ENCODE measurements around the gene DKK2. TPM values are rescaled to one million over a fixed set of nuclear protein-coding genes. Genes with fewer than 3 reads are reported as not detected.

Gene DKK2
- total RNA-seq, 1 experiment from 2014 or later, result not detected

DNA sequence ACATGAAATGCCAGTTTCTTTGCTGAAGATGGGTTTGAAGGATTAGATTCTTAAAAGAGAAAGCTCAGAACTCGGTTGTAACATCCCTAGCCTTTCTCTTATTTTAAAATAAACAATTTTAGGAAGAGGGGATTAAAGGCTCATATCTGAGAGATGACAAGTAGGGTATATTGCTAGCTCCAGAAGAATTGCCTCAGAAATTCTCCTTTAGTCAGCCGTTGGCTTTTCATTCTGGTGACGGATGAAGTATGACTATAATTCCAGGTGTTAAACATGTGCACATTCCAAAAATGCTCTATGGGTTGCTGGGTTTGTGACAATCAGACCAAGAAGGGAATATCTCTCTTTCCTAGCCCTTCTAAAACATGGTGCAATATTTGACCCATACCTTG is 17.8 kb downstream of the DKK2 start (continued):
- no peak for TF ChIP-seq USF2 (CRISPR knock-in tag; IDR thresholded peaks at IDR 0.05)

DNA sequence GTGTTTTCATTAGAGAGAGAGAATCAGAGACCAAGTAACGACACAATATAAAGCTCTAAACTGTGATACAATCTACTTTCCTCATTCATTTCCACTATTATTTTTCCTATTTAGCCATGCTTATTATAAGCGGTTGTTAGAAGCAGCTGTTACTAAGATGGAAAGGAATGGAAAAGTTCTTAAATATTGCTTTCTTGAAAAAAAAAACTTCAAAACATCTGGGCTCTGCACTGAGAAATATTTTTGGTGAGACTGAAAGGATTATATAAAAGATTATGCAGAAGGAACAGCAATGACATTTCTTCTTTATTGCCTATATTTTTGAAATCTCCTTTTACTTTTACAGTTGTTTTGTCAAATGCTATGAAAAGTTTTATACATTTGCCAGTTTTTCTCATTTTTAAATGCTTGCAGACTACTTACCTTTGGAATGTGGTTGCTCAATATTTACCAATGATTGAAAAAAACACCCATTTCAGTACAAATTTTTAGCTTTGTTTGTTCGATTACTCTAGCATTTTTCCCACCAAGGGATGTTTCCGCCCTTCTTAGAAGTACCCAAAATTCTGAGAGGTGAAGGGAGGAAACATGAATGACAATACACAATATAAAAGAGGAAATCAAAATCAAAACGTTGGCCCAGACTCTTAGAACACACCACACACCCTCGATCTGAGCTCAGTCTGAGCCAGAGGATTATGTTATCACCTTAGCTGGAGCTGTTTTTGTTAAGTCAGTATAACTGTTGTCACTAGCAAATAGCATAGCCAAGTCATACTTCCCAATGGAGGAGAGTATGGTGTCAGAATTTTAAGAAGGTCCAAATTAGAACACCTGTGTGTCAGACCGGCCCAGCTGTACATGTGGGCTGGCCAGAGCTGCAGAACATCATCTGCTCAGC is 18.4 kb downstream of the DKK2 start:
- no peak for DNase-seq (ENCODE audit: low spot score)
- CTCF ChIA-PET, result interaction anchor here (1.4 kb wide), 1 partner anchor 17 kb away, joined by 7 read pairs; no protein-coding TSS in a partner anchor
- no peak for ATAC-seq
- no peak overlapping the region for H3K27ac Mint-ChIP-seq
- H3K27me3 Mint-ChIP-seq (ENCODE audit: low read depth), result no peaks in the 10 kb centered on the region
- no peaks in the 10 kb centered on the region for H3K36me3 Mint-ChIP-seq
- H3K4me1 Mint-ChIP-seq, result peaks cover 8% of the 10 kb centered on the region
- POLR2A ChIA-PET, result no interaction called here
- no peak overlapping the region for H3K4me3 Mint-ChIP-seq
- no peaks in the 10 kb centered on the region for H3K9me3 Mint-ChIP-seq
- TF ChIP-seq STAT6 (CRISPR knock-in tag; conservative IDR thresholded peaks at IDR 0.05; ENCODE audit: low read depth) (no peak), SP1 (CRISPR knock-in tag; conservative IDR thresholded peaks at IDR 0.05) (no peak), TEAD4 (CRISPR knock-in tag; IDR thresholded peaks at IDR 0.05) (no peak), ZNF532 (CRISPR knock-in tag; IDR thresholded peaks at IDR 0.05; ENCODE audit: borderline replicate concordance) (no peak), GRHL2 (CRISPR knock-in tag; IDR thresholded peaks at IDR 0.05; ENCODE audit: insufficient replicate concordance, severe bottlenecking) (no peak), CREB1 (CRISPR knock-in tag; IDR thresholded peaks at IDR 0.05) (no peak), USF2 (CRISPR knock-in tag; IDR thresholded peaks at IDR 0.05) (no peak), ZBTB43 (CRISPR knock-in tag; IDR thresholded peaks at IDR 0.05) (no peak), SOX15 (CRISPR knock-in tag; IDR thresholded peaks at IDR 0.05) (no peak), ZNF263 (CRISPR knock-in tag; IDR thresholded peaks at IDR 0.05; ENCODE audit: low read depth) (no peak), ETV6 (CRISPR knock-in tag; IDR thresholded peaks at IDR 0.05) (no peak), ATF6 (CRISPR knock-in tag; IDR thresholded peaks at IDR 0.05) (no peak), ZNF671 (CRISPR knock-in tag; IDR thresholded peaks at IDR 0.05) (no peak), PRRX2 (CRISPR knock-in tag; IDR thresholded peaks at IDR 0.05) (no peak)
- TF ChIP-seq, protein P1, sequence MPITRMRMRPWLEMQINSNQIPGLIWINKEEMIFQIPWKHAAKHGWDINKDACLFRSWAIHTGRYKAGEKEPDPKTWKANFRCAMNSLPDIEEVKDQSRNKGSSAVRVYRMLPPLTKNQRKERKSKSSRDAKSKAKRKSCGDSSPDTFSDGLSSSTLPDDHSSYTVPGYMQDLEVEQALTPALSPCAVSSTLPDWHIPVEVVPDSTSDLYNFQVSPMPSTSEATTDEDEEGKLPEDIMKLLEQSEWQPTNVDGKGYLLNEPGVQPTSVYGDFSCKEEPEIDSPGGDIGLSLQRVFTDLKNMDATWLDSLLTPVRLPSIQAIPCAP (CRISPR knock-in tag; IDR thresholded peaks at IDR 0.05), result no peak
- TF ChIP-seq, protein P2, sequence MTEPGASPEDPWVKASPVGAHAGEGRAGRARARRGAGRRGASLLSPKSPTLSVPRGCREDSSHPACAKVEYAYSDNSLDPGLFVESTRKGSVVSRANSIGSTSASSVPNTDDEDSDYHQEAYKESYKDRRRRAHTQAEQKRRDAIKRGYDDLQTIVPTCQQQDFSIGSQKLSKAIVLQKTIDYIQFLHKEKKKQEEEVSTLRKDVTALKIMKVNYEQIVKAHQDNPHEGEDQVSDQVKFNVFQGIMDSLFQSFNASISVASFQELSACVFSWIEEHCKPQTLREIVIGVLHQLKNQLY (CRISPR knock-in tag; IDR thresholded peaks at IDR 0.05), result no peak
- TF ChIP-seq, protein P3, sequence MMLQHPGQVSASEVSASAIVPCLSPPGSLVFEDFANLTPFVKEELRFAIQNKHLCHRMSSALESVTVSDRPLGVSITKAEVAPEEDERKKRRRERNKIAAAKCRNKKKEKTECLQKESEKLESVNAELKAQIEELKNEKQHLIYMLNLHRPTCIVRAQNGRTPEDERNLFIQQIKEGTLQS (CRISPR knock-in tag; conservative IDR thresholded peaks at IDR 0.05), result no peak
- TF ChIP-seq, protein P4, sequence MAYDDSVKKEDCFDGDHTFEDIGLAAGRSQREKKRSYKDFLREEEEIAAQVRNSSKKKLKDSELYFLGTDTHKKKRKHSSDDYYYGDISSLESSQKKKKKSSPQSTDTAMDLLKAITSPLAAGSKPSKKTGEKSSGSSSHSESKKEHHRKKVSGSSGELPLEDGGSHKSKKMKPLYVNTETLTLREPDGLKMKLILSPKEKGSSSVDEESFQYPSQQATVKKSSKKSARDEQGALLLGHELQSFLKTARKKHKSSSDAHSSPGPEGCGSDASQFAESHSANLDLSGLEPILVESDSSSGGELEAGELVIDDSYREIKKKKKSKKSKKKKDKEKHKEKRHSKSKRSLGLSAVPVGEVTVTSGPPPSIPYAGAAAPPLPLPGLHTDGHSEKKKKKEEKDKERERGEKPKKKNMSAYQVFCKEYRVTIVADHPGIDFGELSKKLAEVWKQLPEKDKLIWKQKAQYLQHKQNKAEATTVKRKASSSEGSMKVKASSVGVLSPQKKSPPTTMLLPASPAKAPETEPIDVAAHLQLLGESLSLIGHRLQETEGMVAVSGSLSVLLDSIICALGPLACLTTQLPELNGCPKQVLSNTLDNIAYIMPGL (CRISPR knock-in tag; IDR thresholded peaks at IDR 0.05), result no peak

All from WTC11 (cell line).